Aorta (tissue), 5 donors: ENCODE measurements around the gene MGAM2. TPM values are rescaled to one million over a fixed set of nuclear protein-coding genes. Genes with fewer than 3 reads are reported as not detected.

Experiments used
- ATAC-seq: fragments of 200-7000 bp; cut with Tn5 transposase; one replicate; pipeline ENCODE4 v1.9.1; 2022; ENCODE audit warnings: moderate library complexity; ENCODE audit not compliant: low FRiP score
- DNase-seq, 2 donors: peaks; one replicate each; pipeline ENCODE4 v3.0.0-alpha.2; 2020
- H3K27ac ChIP-seq, 2 donors: one replicate each; pipeline ENCODE4 v1.5.1; 2013; ENCODE audit warnings: low read length in 2 of 2, mild to moderate bottlenecking in 2 of 2, moderate library complexity in 2 of 2, control low read depth in 1 of 2, inconsistent platforms in 1 of 2, low read depth in 1 of 2
- H3K27me3 ChIP-seq, 2 donors: one replicate each; pipeline ENCODE4 v1.6.1; 2013; ENCODE audit warnings: control low read depth in 1 of 2, low read length in 1 of 2, mild to moderate bottlenecking in 1 of 2, moderate library complexity in 1 of 2; ENCODE audit not compliant: insufficient read depth in 2 of 2, control insufficient read depth in 1 of 2
- H3K36me3 ChIP-seq, 2 donors: one replicate each; pipeline ENCODE4 v1.6.1; 2013; ENCODE audit warnings: control low read depth in 1 of 2, low read length in 1 of 2, mild to moderate bottlenecking in 1 of 2; ENCODE audit not compliant: insufficient read depth in 2 of 2, control insufficient read depth in 1 of 2
- H3K4me1 ChIP-seq, 2 donors: one replicate each; pipeline ENCODE4 v1.6.1; 2013; ENCODE audit warnings: low read length in 2 of 2, control low read depth in 1 of 2, mild to moderate bottlenecking in 1 of 2, moderate library complexity in 1 of 2; ENCODE audit not compliant: insufficient read depth in 2 of 2, control insufficient read depth in 1 of 2
- H3K4me3 ChIP-seq, 2 donors: one replicate each; pipeline ENCODE4 v1.5.1; 2013; ENCODE audit warnings: low read length in 2 of 2, control low read depth in 1 of 2, mild to moderate bottlenecking in 1 of 2
- H3K9me3 ChIP-seq: one replicate; pipeline ENCODE4 v1.6.1; 2013; ENCODE audit warnings: mild to moderate bottlenecking, low read length; ENCODE audit not compliant: control insufficient read depth
- WGBS, 2 donors: extraction: QIAGEN DNeasy Blood & Tissue Kit; methylation state at CpG; one replicate each; pipeline ENCODE4 v1.1.7; 2013; 5-methylcytosine and 5-hydroxymethylcytosine counted together
- intact Hi-C, 2 donors: fragments of 100-400 bp; cut with DNase I; formaldehyde crosslinking; loops; one replicate each; pipeline versions ENCODE4 v1.14.2 to v1.15.0; 2022
- polyA plus RNA-seq, 2 donors: library from polyadenylated mRNA; stranded (reverse); fragments of 200-250 nt; gene quantifications; one replicate each; pipeline ENCODE4 v1.2.3, GENCODE V29; 2013
- total RNA-seq, 2 donors: library from RNA; stranded (reverse); fragmentation: NEBNext Ultra II Directional; extraction: Animal tissue kit (Norgen Biotek cat#: 25700); gene quantifications; one replicate each; pipeline ENCODE4 v1.2.1, GENCODE V29; 2021
- donor health status: healthy with polysubstance abuse.
- donor health status: Bipolar disorder and iron deficiency.
- donor health status: DM: no; HTN: no; CAD: no.
- donor health status: DM: no; HTN: no; CAD: no.
- donor health status: DM: yes; HTN: yes; CAD: no.

The MGAM2 gene
- total and polyA plus RNA-seq, 4 donors, result 0.03 to 1.4 (median 0.38) TPM

DNA sequence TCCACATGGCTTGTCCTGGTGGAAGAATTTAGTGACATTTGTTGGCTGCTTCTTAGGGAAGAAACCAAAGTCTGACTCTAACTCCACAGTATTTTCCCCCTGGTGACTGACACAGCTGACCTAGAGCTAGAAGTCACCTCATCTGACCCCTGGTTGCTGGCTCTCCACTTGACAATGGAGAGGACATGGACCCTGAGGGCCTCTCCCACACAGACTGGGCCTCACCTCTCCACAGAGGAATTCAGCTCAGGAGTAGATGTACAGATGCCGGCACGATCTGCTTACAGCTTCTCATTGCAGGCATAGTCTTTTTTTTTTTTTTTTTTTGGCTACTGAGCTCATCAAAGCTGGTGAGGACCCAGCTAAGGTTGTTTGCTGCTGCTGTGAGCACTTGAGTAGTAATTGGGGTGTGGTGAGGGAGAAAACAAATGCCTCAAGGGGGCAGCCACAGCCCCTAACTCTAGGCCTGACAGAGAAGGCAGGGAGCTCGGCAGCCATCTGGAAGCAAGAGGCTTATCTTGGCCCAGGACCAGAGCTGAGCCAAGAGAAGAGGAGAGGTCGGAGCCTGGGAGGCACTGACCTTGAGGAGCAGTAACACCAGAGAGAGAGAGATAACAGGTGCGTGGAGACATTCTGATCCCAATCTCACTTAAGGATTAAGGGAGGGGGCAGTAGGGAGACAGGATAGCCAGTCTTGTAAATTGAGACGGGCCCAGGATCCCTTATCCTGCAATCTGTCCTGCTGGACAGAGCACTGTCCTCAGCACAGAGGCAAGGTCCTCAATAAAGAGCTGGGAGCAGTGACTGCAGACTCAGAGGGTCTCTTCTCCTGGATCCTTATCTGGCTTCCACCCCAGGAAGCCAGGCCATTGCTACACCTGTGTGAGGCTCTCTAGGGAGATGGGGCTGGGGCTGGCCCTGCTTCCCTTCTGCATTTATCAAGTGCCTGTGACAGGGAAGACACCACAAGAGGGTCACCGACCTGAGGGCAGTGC lies 136.9 kb downstream of the MGAM2 start:
- no peak overlapping the region for H3K4me3 ChIP-seq
- no peak overlapping the region for H3K27ac ChIP-seq
- DNase-seq, result no peak
- intact Hi-C loops, result no loop called here
- no peak for ATAC-seq
- H3K9me3 ChIP-seq, result no peaks in the 10 kb centered on the region
- H3K36me3 ChIP-seq, result no peaks in the 10 kb centered on the region
- WGBS, 2 donors, result 50 to 55% methylated on average over 7 of the region's 7 CpGs
- peaks cover 0 to 1% of the 10 kb centered on the region in 2 donors for H3K27me3 ChIP-seq
- no peaks in the 10 kb centered on the region for H3K4me1 ChIP-seq

DNA sequence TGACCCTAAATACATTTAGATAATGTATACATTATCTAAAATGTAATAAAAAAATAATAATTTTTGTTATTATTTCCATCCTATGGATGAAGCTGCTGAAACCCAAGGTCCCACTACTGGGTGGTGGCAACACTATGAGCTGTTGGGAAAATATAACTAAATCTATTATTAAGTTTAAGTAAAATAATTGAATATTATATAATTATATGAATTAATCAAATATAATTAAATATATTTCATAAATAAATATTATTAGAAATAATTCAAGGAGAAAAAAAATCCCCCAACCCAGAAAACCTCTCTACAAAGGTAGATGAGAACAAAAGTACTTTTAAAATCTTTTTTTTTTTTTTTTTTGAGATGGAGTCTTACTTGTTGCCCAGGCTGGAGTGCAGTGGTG lies 138.4 kb downstream of the MGAM2 start:
- intact Hi-C loops, result no loop called here
- no peak overlapping the region for H3K27ac ChIP-seq
- H3K4me3 ChIP-seq, result no peak overlapping the region
- H3K36me3 ChIP-seq, result no peaks in the 10 kb centered on the region
- ATAC-seq (no peak), DNase-seq (no peak)
- H3K27me3 ChIP-seq, result peaks cover 0 to 1% of the 10 kb centered on the region in 2 donors
- H3K4me1 ChIP-seq, result no peaks in the 10 kb centered on the region
- no peaks in the 10 kb centered on the region for H3K9me3 ChIP-seq

DNA sequence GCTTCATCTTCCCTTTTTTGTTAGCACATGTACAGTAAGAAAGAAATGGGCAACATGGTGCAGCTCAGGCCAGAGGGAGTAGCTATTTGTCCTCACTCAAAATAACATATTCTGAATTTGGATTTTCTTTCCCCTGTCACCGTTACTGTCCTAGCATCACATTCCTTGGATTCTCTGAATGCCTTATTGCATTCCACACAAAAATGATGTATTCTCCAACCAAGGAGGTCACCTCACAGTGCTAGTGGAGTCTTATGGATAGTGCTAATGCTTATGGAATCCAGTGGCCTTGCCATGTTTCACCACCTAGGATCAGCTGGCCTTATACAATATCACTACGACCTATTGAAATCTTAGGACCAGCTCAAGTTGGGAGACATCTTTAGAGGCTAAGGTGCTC lies 139.2 kb downstream of the MGAM2 start:
- 40 to 44% methylated on average over 2 of the region's 2 CpGs for WGBS, 2 donors
- ATAC-seq (no peak), DNase-seq (no peak)
- no peaks in the 10 kb centered on the region for H3K9me3 ChIP-seq
- H3K36me3 ChIP-seq, result no peaks in the 10 kb centered on the region
- no peaks in the 10 kb centered on the region for H3K4me1 ChIP-seq
- intact Hi-C loops, result no loop called here
- H3K27ac ChIP-seq, result no peak overlapping the region
- no peak overlapping the region for H3K4me3 ChIP-seq
- peaks cover 0 to 1% of the 10 kb centered on the region in 2 donors for H3K27me3 ChIP-seq

GRCh38 chr7:142257958-142258357 lies 146.4 kb downstream of the MGAM2 start, which contains the start of gene PRSS58:
PRSS58 (minus strand) TSS chr7:142258058; CDS start chr7:142257707, 351 bp downstream.
- WGBS, 2 donors, result 72 to 82% methylated on average over 1 of the region's 1 CpG
- H3K4me3 ChIP-seq, result no peak within 1 kb of the TSS

DNA sequence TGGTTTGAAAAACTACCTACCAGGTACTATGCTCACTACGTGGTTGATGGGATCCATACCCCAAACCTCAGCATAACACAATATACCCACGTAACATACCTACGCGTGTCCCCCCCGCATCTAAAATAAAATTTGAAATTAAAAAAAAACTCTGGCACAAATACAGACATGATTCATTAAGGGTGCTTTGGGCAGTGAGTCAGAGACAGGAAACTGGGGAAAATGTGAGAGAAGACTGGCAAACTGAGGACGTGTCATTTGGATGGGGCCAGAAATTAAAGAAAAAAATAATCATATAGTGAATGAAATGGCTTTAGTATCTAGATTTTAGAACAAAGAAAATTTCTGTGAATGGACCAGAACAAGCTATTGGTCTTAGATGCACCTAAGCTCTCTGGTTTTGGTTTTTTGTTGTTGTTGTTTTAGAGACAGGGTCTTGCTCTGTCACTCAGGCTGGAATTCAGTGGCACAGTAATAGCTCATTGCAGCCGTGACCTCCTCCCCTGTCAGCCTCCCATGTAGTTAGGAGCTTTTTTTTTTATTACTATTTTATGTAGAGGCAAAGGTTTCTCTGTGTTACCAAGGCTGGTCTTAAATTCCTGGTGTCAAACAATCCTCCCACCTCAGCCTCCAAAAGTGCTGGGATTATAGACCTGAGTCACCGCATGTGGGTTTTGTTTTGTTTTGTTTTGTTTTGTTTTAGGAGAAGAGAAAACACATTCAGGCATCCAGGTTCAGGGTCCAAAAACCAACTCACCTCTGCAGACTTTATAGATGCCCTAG lies 152.3 kb downstream of the MGAM2 start:
- H3K4me1 ChIP-seq, result no peaks in the 10 kb centered on the region
- WGBS, 2 donors, result 63 to 71% methylated on average over 8 of the region's 8 CpGs
- no peaks in the 10 kb centered on the region for H3K27me3 ChIP-seq
- H3K36me3 ChIP-seq, result no peaks in the 10 kb centered on the region
- H3K27ac ChIP-seq, result no peak overlapping the region
- no peak overlapping the region for H3K4me3 ChIP-seq
- no peak for DNase-seq
- no peak for ATAC-seq
- H3K9me3 ChIP-seq, result no peaks in the 10 kb centered on the region
- intact Hi-C loops, result no loop called here

More at GRCh38 chr7:142257958-142258357, 146.4 kb downstream of the MGAM2 start, which contains the start of gene PRSS58:
- no peaks in the 10 kb centered on the region for H3K36me3 ChIP-seq
- H3K4me1 ChIP-seq, result no peaks in the 10 kb centered on the region
- no peaks in the 10 kb centered on the region for H3K9me3 ChIP-seq
- no peak within 1 kb of the TSS for H3K27ac ChIP-seq
- no peaks in the 10 kb centered on the region for H3K27me3 ChIP-seq
- intact Hi-C loops, result no loop called here
- ATAC-seq (no peak), DNase-seq (no peak)

Other genes starting within 250 kb of the MGAM2 start
- under 1 TPM in 1 of 2 donors, not detected in 1; 0.36 TPM for gene OR9A4, start 195.3 kb upstream of the MGAM2 start, total RNA-seq
- not detected for gene OR9A4, start 195.3 kb upstream of the MGAM2 start, polyA plus RNA-seq
- 1 to 10 TPM; 7.7 to 8.0 TPM for gene CLEC5A, start 164.7 kb upstream of the MGAM2 start, total RNA-seq
- gene CLEC5A, start 164.7 kb upstream of the MGAM2 start, polyA plus RNA-seq, result 1 to 10 TPM in 1 of 2 donors, under 1 TPM in 1; 0.51 to 1.9 TPM
- not detected for gene TAS2R38, start 137.9 kb upstream of the MGAM2 start, total RNA-seq
- not detected for gene TAS2R38, start 137.9 kb upstream of the MGAM2 start, polyA plus RNA-seq
- 1 to 10 TPM; 2.6 to 8.3 TPM for gene MGAM, start 115.8 kb upstream of the MGAM2 start, total RNA-seq
- 1 to 10 TPM in 1 of 2 donors, under 1 TPM in 1; 0.18 to 7.0 TPM for gene MGAM, start 115.8 kb upstream of the MGAM2 start, polyA plus RNA-seq
- gene PRSS58, start 146.3 kb downstream of the MGAM2 start, total RNA-seq, result not detected
- gene PRSS58, start 146.3 kb downstream of the MGAM2 start, polyA plus RNA-seq, result not detected